Measurements from ENCODE around the gene CATSPERZ. TPM values are rescaled to one million over a fixed set of nuclear protein-coding genes. Genes with fewer than 3 reads are reported as not detected.
A peak's percentile ranks its signal among the peaks of the same experiment; 100 is the strongest.

The CATSPERZ gene, protein sequence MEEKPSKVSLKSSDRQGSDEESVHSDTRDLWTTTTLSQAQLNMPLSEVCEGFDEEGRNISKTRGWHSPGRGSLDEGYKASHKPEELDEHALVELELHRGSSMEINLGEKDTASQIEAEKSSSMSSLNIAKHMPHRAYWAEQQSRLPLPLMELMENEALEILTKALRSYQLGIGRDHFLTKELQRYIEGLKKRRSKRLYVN
- 1.0 and 1.2 TPM in 2 replicates for polyA plus RNA-seq (2013)

DNA sequence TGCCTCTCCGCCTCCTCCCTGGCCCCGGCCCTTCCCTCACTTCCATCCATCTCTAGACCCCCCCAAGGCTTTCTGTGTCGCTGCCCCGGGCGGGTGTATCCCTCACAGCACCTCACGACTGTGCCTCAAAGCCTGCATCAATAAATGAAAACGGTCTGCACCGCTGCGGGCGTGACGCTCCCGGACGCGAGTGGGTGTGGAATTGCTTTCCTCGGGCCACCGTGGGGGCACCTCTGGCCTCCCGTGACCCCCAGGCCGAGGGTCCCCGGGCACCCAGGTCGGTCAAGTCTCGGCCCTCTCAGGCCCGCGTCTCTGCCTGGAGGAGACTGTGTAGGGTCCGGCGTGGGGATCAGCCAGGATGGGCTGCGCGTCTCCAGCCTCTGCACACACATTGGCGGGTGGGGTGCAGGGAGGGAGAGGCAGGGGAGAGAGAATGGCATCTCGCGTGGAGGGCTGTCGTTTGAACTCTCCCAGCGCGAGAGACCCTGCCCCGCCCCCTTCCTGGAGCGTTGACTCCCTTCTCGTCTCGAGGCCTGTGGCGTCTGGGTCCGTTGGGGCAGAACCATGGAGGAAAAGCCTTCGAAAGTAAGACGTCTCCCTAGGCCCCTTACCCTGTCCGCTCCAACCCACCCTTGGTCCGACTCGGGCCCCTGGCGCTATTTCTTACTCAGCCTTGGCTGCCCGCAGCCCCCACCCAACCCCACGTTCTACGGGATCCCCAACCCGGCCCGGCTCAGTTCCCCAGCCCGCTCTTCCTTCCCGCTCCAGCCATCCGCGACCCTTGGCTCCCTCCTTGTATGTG, at the start of gene CATSPERZ:
TSS of gene CATSPERZ (plus strand) at position 512 of the 802 bp plus-strand sequence. CDS start at position 565, 53 bp downstream.
- peak within 1 kb of the TSS; percentile 57 for H3K4me3 ChIP-seq (ENCODE audit: low read depth, low read length)
- H3K36me3 ChIP-seq (ENCODE audit: control insufficient read depth in 1 of 2, insufficient read depth in 2 of 2, low read length in 2 of 2), result no peaks in the 10 kb centered on the region
- no peak within 1 kb of the TSS for H4K91ac ChIP-seq (ENCODE audit: low read depth, low read length)
- H3K27ac ChIP-seq (ENCODE audit: low read depth, low read length), result no peak within 1 kb of the TSS
- no peak within 1 kb of the TSS for H2BK120ac ChIP-seq (ENCODE audit: insufficient read depth, low read length, poor library complexity)
- no peaks in the 10 kb centered on the region for H3K79me2 ChIP-seq (ENCODE audit: control insufficient read depth, insufficient read depth, low read length, poor library complexity)
- no CpG with 5 or more reads among the region's 54 CpGs for WGBS (ENCODE audit: extremely low coverage, insufficient coverage, insufficient read length)
- H2AK5ac ChIP-seq (ENCODE audit: low read length), result no peak within 1 kb of the TSS
- peaks cover 5% of the 10 kb centered on the region for H3K79me1 ChIP-seq (ENCODE audit: low read length)
- H3K27me3 ChIP-seq (ENCODE audit: insufficient read depth, low read length), result peaks cover 48% of the 10 kb centered on the region
- H3K9ac ChIP-seq (ENCODE audit: low read length), result peak within 1 kb of the TSS; percentile 0
- no peak within 1 kb of the TSS for H3K14ac ChIP-seq (ENCODE audit: low read length)
- H3K23ac ChIP-seq (ENCODE audit: low read length), result no peak within 1 kb of the TSS
- H3K4ac ChIP-seq (ENCODE audit: low read depth, low read length), result no peak within 1 kb of the TSS
- H3K4me1 ChIP-seq (ENCODE audit: control insufficient read depth in 1 of 2, insufficient read depth in 2 of 2, low read length in 2 of 2), result peaks cover 11 to 14% of the 10 kb centered on the region in 2 experiments
- H3K4me2 ChIP-seq (ENCODE audit: low read length), result peak within 1 kb of the TSS; percentile 56
- H4K8ac ChIP-seq (ENCODE audit: low read depth, low read length), result no peak within 1 kb of the TSS
- H2AFZ ChIP-seq (ENCODE audit: insufficient read depth, low read length, poor library complexity), result peak within 1 kb of the TSS; percentile 7
- H2BK12ac ChIP-seq (ENCODE audit: low read length), result no peak within 1 kb of the TSS
- peaks cover 8% of the 10 kb centered on the region for H3K9me3 ChIP-seq (ENCODE audit: insufficient read depth, low read depth, low read length)
- no peak for DNase-seq
- no peak within 1 kb of the TSS for H2BK5ac ChIP-seq (ENCODE audit: low read depth, low read length, poor library complexity)
- H3K18ac ChIP-seq (ENCODE audit: low read length), result no peak within 1 kb of the TSS
- H4K12ac ChIP-seq (ENCODE audit: low read depth, low read length), result no peak within 1 kb of the TSS

DNA sequence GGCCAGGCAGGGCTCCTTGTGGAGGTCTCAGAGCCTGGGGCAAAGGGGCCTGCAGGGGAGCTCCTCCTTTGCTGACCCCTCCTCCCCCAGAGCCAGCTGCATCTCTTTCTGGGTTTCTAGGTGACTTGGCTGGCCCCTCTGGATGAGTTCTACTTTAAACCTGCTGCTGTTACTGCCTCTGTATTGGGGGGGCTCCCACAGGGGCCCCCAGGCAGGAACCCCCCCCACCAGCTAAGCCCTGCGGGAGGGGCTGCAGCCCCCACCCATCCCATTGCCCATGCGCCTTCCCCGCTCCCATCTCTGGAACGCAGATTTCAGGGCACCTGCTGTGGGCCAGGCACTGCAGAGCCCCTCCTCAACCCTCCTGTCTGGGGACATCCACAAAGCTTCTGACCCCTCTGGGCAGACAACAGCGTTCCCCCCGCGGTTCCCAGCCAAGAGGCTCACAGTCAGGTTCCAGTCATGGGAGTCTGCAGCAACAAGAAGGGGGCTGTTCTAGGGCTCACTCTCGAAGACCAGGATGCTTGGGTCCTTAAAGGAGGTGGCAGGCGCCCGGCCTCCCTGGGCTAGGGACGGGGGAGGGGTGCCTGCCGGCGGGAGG, 49.6 kb upstream of the CATSPERZ start:
- no CpG with 5 or more reads among the region's 13 CpGs for WGBS (ENCODE audit: extremely low coverage, insufficient coverage, insufficient read length)
- peaks cover 4% of the 10 kb centered on the region for H3K9me3 ChIP-seq (ENCODE audit: insufficient read depth, low read depth, low read length)
- no peak for DNase-seq

DNA sequence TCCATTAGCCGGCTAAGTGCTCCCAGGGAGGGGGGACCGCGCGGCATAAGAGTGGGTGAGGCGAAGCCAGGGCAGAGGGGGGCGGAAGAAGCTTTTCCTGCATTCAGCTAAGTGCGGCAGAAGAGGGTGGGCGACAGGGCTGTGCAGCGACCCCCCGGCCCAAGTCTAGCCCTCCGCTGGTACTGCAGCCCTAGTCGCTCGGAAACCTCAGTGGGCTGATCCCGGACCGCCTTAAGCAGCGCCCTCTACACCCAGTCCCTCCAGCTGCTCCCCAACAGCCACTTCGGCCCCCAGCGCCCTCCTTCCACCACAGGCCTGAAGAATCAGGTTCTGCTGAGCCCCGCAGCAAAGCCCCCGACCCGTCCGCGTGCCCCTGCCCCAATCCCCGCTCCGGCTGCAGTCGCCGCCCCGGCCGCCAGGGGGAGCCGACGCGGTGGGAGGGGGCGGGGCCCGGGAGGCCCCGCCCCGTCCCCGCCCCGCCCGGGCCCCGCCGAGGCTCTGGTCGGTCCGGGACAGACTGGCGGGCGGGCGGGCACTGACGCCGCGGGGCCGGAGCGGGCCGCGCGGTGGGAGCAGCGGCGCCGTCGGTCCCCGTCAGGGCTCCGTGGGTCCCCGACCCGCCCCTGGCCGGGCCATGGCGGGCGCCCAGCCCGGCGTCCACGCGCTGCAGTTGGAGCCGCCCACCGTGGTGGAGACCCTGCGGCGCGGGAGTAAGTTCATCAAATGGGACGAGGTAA, 49.0 kb upstream of the CATSPERZ start, which contains the start of gene PLCB3:
TSS of gene PLCB3 (plus strand) at position 515 of the 737 bp plus-strand sequence. CDS start at position 635, 120 bp downstream.
- Histone ChIP-seq H2BK12ac (ENCODE audit: low read length) (peak within 1 kb of the TSS; percentile 50), H3K27me3 (ENCODE audit: insufficient read depth, low read length) (no peaks in the 10 kb centered on the region), H2AK5ac (ENCODE audit: low read length) (peak within 1 kb of the TSS; percentile 77), H3K4me2 (ENCODE audit: low read length) (peak within 1 kb of the TSS; percentile 88), H3K18ac (ENCODE audit: low read length) (peak within 1 kb of the TSS; percentile 76), H3K9ac (ENCODE audit: low read length) (peak within 1 kb of the TSS; percentile 82), H4K12ac (ENCODE audit: low read depth, low read length) (peak within 1 kb of the TSS; percentile 65), H3K23ac (ENCODE audit: low read length) (no peak within 1 kb of the TSS), H2BK120ac (ENCODE audit: insufficient read depth, low read length, poor library complexity) (peak within 1 kb of the TSS; percentile 48), H3K4me1 (ENCODE audit: control insufficient read depth in 1 of 2, insufficient read depth in 2 of 2, low read length in 2 of 2) (peaks cover 8 to 16% of the 10 kb centered on the region in 2 experiments), H3K9me3 (ENCODE audit: insufficient read depth, low read depth, low read length) (peaks cover 2% of the 10 kb centered on the region), H3K36me3 (ENCODE audit: control insufficient read depth in 1 of 2, insufficient read depth in 2 of 2, low read length in 2 of 2) (peaks cover 17 to 25% of the 10 kb centered on the region in 2 experiments), H3K79me1 (ENCODE audit: low read length) (peaks cover 25% of the 10 kb centered on the region), H3K27ac (ENCODE audit: low read depth, low read length) (no peak within 1 kb of the TSS), H2AFZ (ENCODE audit: insufficient read depth, low read length, poor library complexity) (peak within 1 kb of the TSS; percentile 41), H4K8ac (ENCODE audit: low read depth, low read length) (peak within 1 kb of the TSS; percentile 85), H3K79me2 (ENCODE audit: control insufficient read depth, insufficient read depth, low read length, poor library complexity) (peaks cover 14% of the 10 kb centered on the region), H3K14ac (ENCODE audit: low read length) (peak within 1 kb of the TSS; percentile 36), H3K4me3 (ENCODE audit: low read depth, low read length) (peak within 1 kb of the TSS; percentile 79), H3K4ac (ENCODE audit: low read depth, low read length) (peak within 1 kb of the TSS; percentile 81), H4K91ac (ENCODE audit: low read depth, low read length) (peak within 1 kb of the TSS; percentile 74), H2BK5ac (ENCODE audit: low read depth, low read length, poor library complexity) (peak within 1 kb of the TSS; percentile 0)
- no CpG with 5 or more reads among the region's 75 CpGs for WGBS (ENCODE audit: extremely low coverage, insufficient coverage, insufficient read length)
- peak in 1 of 2 donors; percentile 72 for DNase-seq

More for the DNA sequence above, 49.6 kb upstream of the CATSPERZ start:
- Histone ChIP-seq H2AFZ (ENCODE audit: insufficient read depth, low read length, poor library complexity) (no peak overlapping the region), H3K18ac (ENCODE audit: low read length) (peak overlapping the region; percentile 55), H2AK5ac (ENCODE audit: low read length) (no peak overlapping the region), H3K79me1 (ENCODE audit: low read length) (peaks cover 32% of the 10 kb centered on the region), H3K4me1 (ENCODE audit: control insufficient read depth in 1 of 2, insufficient read depth in 2 of 2, low read length in 2 of 2) (peaks cover 8 to 18% of the 10 kb centered on the region in 2 experiments), H2BK5ac (ENCODE audit: low read depth, low read length, poor library complexity) (no peak overlapping the region), H3K27me3 (ENCODE audit: insufficient read depth, low read length) (no peaks in the 10 kb centered on the region), H4K8ac (ENCODE audit: low read depth, low read length) (peak overlapping the region; percentile 85), H3K23ac (ENCODE audit: low read length) (no peak overlapping the region), H3K27ac (ENCODE audit: low read depth, low read length) (no peak overlapping the region), H3K4ac (ENCODE audit: low read depth, low read length) (no peak overlapping the region), H2BK12ac (ENCODE audit: low read length) (no peak overlapping the region), H3K36me3 (ENCODE audit: control insufficient read depth in 1 of 2, insufficient read depth in 2 of 2, low read length in 2 of 2) (peaks cover 11 to 18% of the 10 kb centered on the region in 2 experiments), H3K9ac (ENCODE audit: low read length) (no peak overlapping the region), H4K91ac (ENCODE audit: low read depth, low read length) (peak overlapping the region; percentile 41), H3K4me2 (ENCODE audit: low read length) (peak overlapping the region; percentile 88), H3K4me3 (ENCODE audit: low read depth, low read length) (peak overlapping the region; percentile 55), H3K79me2 (ENCODE audit: control insufficient read depth, insufficient read depth, low read length, poor library complexity) (peaks cover 20% of the 10 kb centered on the region), H4K12ac (ENCODE audit: low read depth, low read length) (no peak overlapping the region), H3K14ac (ENCODE audit: low read length) (no peak overlapping the region), H2BK120ac (ENCODE audit: insufficient read depth, low read length, poor library complexity) (no peak overlapping the region)

DNA sequence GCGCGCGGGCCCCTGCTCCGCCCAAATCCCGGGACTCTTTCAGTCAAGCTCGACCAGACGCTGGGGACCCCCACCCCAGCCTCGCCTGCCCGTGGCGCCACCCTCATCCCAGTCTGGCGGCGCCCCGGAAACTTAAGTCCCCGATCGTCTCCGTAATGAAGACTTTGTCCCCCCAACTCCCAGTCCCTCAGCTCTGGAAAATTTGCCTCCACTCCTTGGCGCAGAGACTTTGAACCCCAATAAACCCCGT, 48.5 kb upstream of the CATSPERZ start:
- Histone ChIP-seq H2AK5ac (ENCODE audit: low read length) (no peak overlapping the region), H3K23ac (ENCODE audit: low read length) (no peak overlapping the region), H3K4me3 (ENCODE audit: low read depth, low read length) (peak overlapping the region; percentile 79), H3K9ac (ENCODE audit: low read length) (peak overlapping the region; percentile 82), H4K12ac (ENCODE audit: low read depth, low read length) (no peak overlapping the region), H2BK5ac (ENCODE audit: low read depth, low read length, poor library complexity) (peak overlapping the region; percentile 0), H3K14ac (ENCODE audit: low read length) (peak overlapping the region; percentile 4), H3K79me1 (ENCODE audit: low read length) (peaks cover 23% of the 10 kb centered on the region), H3K36me3 (ENCODE audit: control insufficient read depth in 1 of 2, insufficient read depth in 2 of 2, low read length in 2 of 2) (peaks cover 22 to 30% of the 10 kb centered on the region in 2 experiments), H3K9me3 (ENCODE audit: insufficient read depth, low read depth, low read length) (peaks cover 2% of the 10 kb centered on the region), H3K27ac (ENCODE audit: low read depth, low read length) (no peak overlapping the region), H3K4me2 (ENCODE audit: low read length) (peak overlapping the region; percentile 85), H3K27me3 (ENCODE audit: insufficient read depth, low read length) (no peaks in the 10 kb centered on the region), H2BK12ac (ENCODE audit: low read length) (no peak overlapping the region), H3K18ac (ENCODE audit: low read length) (peak overlapping the region; percentile 74), H2BK120ac (ENCODE audit: insufficient read depth, low read length, poor library complexity) (peak overlapping the region; percentile 28), H4K91ac (ENCODE audit: low read depth, low read length) (peak overlapping the region; percentile 74), H3K79me2 (ENCODE audit: control insufficient read depth, insufficient read depth, low read length, poor library complexity) (peaks cover 12% of the 10 kb centered on the region), H4K8ac (ENCODE audit: low read depth, low read length) (peak overlapping the region; percentile 52), H3K4ac (ENCODE audit: low read depth, low read length) (peak overlapping the region; percentile 81), H2AFZ (ENCODE audit: insufficient read depth, low read length, poor library complexity) (peak overlapping the region; percentile 41), H3K4me1 (ENCODE audit: control insufficient read depth in 1 of 2, insufficient read depth in 2 of 2, low read length in 2 of 2) (peaks cover 8 to 16% of the 10 kb centered on the region in 2 experiments)
- WGBS (ENCODE audit: extremely low coverage, insufficient coverage, insufficient read length), result no CpG with 5 or more reads among the region's 18 CpGs
- no peak for DNase-seq

All from trophoblast cell (in vitro differentiated cells and primary cell).